Activated naive CD4-positive, alpha-beta T cell treated with anti-CD3 and anti-CD28 coated beads, Interleukin-2, amount 50 U/mL, for 16 hours (primary cell): ENCODE data around the gene COLEC12.
"Not testable (repeated sequence)": the region's sequence is repeated elsewhere in the genome, so short reads cannot be mapped to it uniquely, and the experiment has no call there.

Experiments
- DNase-seq: peaks from one replicate; pipeline ENCODE4 v3.0.0-alpha.2; 2020

The COLEC12 gene

GRCh38 chr18:308086-308485, 192.4 kb downstream of the COLEC12 start:
- DNase-seq = not testable (repeated sequence)

GRCh38 chr18:306608-307255, 193.8 kb downstream of the COLEC12 start:
- no peak for DNase-seq

- DNase-seq = no peak
These were observed 195.4 kb downstream of the COLEC12 start for GRCh38 chr18:305003-305501.

- no peak for DNase-seq
These were observed 196.9 kb downstream of the COLEC12 start for GRCh38 chr18:303607-304006.

DNA sequence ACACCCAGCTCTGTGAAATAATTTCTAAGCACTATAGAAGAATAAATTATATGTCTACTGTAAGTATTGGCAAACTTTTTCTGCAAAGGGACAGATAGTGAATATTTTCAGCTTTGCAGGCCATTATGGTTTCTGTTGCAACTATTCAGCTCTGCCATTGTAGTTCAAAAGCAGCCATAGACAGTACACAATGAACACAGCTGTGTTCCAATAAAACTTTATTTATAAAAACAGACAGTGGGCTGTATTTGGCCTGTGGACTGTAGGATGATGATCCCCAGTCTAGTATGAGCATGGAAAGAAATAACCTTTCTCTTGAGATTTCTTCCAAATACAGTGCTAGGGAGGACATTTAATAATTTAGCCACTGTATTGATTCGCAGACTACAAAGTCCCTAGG, 197.5 kb downstream of the COLEC12 start:
- DNase-seq = no peak

DNA sequence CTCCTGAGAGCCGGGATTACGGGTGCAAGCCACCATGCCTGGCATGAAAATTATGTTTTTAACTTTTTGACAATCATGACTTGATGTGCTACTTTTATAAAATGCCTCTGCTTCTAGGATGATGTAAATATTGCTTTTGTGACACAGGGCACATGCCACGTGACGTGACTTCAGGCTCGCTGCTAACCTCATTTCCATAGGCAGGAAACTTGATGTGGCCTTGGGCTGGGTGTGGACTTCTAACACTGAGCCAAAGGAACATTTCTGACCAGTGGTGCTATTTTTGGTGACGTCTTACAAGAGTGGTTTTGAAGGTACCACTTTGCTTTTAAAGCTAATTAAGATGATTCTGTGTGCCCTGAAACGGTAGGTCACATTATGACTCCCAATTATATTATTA, 198.4 kb downstream of the COLEC12 start:
- DNase-seq = no peak

DNA sequence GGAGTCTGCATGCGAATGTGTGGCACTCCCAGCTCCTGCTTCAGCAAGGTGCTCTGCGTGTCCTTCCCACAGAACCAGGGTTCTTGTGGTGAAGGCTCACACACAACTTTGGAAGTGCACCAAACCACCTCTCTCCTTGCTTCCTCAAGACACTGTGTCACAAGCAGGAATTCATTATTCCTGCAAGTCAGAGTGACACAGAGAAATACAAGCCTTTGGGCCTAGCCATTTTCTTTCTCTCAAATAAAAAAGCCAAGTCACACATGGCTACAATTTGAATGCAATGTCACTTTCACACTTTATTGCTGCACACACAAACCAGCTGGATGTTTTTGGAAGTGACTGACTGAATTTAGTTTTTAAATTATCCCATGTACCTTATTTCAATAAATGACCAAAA, 202.6 kb downstream of the COLEC12 start:
- DNase-seq = no peak

GRCh38 chr18:295756-296490, 204.6 kb downstream of the COLEC12 start:
- no peak for DNase-seq

- DNase-seq = no peak
These were observed 205.9 kb downstream of the COLEC12 start for GRCh38 chr18:294566-294965.

DNA sequence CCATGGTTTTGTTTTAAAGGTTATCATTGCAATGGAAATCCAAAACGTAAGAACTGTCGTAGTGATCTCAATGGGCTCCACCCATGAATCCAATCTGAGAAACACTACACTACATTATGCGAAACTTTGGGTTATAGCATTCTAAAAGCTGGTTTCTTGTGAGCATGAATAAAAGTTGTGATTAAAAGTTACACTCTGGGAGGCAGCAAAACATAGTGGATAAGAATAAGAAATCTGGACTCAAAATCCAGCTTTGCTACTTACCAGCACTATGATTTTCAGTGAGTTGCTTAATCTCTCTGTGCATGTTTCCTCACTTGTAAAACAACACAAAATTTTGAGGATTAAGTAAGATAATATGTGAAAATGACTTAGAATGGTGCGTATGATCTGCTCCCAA, 207.0 kb downstream of the COLEC12 start:
- no peak for DNase-seq

- no peak for DNase-seq
These were observed 208.2 kb downstream of the COLEC12 start for GRCh38 chr18:292271-292670.

DNA sequence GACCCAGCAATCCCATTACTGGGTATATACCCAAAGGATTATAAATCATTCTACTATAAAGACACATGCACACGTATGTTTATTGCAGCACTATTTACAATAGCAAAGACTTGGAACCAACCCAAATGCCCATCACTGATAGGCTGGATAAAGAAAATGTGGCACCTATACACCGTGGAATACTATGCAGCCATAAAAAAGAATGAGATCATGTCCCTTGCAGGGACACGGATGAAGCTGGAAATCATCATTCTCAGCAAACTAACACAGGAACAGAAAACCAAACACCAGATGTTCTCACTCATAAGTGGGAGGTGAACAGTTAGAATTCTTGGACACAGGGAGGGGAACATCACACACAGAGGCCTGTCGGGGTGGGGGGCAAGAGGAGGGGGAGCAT, 210.5 kb downstream of the COLEC12 start:
- not testable (repeated sequence) for DNase-seq

DNA sequence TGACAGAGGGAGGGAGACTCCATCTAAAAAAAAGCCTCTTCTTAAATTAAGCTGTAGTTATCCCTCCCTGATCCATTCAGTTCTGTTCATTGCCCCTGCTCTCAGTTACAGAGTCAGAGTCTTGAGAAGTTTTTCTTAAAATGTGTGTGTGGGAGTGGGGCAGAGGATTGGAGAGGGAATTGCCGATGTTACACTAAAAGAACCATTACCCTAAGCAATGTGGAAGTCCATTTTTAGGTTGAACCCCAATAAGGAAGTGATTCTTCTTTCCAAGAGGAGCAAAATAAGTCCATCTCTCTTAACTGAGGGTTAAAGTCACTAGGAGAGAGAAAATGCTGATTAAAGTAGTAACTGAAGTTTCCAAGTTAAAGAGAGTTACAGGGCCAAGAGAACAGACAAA, 211.5 kb downstream of the COLEC12 start:
- no peak for DNase-seq

DNA sequence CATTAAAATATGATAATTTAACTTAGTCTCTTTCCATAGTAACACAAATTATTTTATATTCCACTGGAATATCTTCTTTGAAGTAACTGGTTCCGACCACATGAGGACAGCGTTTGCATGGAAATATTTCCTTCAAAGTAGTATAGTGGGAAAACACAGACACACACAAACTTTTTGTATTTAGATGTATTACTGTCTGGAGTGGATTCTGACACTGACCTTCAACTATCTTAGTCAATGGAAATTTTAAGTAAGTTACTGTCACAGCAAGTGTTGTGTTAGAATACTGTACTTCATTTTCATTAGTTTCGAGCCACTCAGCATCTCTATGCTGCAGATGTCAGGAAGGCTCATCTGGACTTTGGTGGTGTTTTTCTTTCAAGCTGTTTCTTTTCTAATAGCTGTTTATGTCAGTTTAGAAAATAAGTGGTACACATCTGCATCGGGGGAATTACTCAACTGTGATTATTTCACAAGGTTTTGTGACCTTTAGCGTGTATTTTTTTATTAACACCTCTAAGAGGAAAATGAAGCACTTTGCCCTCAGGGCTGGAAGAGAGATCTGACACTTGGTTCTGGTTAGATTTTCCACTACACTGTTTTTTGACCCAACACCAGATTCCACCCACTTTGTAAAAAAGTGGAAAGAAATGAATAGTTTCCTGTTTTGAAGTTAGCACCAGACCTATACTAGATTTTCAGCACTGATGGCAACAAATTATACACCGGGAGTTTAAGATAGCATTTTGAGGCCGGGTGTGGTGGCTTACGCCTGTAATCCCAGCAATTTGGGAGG, 213.8 kb downstream of the COLEC12 start:
- no peak for DNase-seq

DNA sequence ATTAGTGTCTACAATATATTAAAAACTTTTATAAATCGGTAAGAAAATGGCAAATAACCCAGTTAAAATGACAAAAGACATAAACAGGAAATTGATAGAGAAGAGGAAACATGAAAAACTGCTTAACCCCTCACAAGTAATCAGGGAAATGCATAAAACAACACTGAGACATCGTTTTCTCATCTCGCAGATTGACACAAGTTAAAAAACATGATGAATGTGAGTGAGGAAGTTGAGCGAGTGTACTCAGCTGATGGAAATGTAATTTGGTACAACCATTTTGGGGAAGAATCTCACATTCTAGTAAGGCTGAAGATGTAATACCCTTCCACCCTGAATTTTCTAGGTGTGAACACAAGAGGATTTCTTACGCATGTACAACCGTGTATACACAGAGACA, 214.7 kb downstream of the COLEC12 start:
- DNase-seq = no peak

GRCh38 chr18:275486-275885, 225.0 kb downstream of the COLEC12 start:
- no peak for DNase-seq

- DNase-seq = no peak
These were observed 226.2 kb downstream of the COLEC12 start for GRCh38 chr18:274313-274712.

DNA sequence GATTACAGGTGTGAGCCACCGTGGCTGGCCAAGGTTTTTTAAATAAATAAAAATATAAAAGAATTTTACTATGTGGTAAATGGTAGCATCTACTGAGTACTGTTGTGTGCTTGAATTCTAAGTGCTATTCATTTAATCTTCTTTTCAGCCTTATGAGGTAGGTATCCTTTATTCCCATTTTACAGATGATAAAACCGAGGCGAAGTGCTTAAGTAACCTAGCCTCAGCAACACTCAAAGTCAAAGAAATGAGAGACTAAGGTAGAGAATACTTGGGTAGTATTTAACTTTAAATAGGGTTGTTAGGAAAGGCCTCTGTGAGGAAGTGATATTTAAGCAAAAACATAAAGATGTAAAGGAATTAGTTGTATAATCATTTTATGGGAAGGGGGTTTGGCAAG, 227.0 kb downstream of the COLEC12 start:
- no peak for DNase-seq

GRCh38 chr18:272650-273049, 227.9 kb downstream of the COLEC12 start:
- no peak for DNase-seq

DNA sequence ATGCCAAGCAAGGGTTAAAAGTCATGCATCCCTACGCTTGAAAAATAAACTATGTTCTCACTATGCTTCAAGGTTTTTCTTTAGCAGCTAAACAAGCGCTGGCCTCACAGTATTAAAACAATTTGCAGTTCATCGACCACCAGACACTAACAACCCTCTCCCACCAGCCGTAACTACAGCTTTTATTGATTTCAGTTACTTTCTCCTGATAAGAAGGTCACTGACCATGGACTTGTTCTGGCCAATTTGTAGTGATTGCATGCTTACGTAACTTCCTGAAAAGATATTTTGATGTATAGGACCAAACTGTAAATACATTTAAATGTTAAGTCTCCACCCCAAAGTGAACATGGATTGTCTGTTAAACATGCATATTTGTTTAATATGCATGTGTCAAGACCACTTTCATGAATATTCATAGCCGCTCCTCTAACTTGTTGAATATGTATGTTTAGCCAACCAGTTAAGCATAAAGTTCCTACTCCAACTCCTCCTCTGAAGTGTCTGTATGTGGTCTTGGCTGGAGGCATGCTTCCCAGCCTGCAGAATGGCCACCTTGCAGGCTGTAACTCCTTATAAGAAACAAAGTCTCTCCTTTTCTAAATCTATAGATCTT, 230.9 kb downstream of the COLEC12 start:
- DNase-seq = no peak

DNA sequence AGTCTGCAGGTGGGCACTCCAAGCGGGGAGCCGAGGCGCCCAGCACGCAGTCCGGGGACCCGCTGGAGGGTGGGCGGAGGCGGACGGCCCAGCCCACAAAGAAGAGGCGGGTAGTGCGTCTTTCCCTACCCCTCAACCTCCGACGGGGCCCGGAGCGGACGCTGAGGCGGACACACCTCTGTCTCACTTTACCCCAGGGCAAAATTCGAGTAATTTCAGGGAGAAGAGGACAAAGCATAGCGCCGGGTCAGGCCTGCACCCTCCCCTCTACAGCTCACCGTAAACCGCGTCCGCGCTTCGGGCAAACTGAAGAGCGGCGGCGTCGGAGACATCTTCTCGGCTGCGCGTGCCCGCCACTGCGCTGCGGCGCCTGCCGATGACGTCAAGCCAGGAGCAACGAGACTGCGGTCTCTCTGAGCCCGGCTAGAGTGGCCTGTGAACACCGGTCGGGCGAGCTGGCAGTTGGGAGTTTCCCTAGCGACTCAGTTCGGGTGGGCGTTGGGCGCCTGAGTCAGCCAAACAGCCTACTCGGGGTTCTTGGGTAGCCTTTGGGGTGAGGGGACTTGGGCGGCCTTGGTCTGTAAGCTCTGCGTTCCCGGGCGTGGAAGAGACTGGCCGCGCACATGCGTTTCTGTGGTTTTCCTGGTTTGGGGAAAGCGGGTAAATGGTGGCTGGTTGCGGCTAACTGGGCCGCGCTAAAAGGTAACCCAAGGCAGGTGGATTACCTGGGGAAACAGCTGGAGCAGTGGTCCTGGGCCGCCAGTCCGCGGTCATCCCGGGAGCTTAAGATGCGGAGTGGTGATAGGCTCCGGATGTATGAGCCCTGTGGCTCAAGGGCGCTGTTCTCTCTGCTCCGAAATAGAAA, 232.6 kb downstream of the COLEC12 start, which contains the start of gene THOC1:
THOC1 (minus strand) TSS at position 360 of the 865 bp plus-strand sequence; CDS start at position 332, 28 bp downstream.
- DNase-seq = peak; percentile 97

GRCh38 chr18:267380-267687, 233.2 kb downstream of the COLEC12 start:
- no peak for DNase-seq
